Measurements from ENCODE around the gene NCKAP1. TPM values are rescaled to one million over a fixed set of nuclear protein-coding genes. Genes with fewer than 3 reads are reported as not detected.

NCKAP1 gene, protein sequence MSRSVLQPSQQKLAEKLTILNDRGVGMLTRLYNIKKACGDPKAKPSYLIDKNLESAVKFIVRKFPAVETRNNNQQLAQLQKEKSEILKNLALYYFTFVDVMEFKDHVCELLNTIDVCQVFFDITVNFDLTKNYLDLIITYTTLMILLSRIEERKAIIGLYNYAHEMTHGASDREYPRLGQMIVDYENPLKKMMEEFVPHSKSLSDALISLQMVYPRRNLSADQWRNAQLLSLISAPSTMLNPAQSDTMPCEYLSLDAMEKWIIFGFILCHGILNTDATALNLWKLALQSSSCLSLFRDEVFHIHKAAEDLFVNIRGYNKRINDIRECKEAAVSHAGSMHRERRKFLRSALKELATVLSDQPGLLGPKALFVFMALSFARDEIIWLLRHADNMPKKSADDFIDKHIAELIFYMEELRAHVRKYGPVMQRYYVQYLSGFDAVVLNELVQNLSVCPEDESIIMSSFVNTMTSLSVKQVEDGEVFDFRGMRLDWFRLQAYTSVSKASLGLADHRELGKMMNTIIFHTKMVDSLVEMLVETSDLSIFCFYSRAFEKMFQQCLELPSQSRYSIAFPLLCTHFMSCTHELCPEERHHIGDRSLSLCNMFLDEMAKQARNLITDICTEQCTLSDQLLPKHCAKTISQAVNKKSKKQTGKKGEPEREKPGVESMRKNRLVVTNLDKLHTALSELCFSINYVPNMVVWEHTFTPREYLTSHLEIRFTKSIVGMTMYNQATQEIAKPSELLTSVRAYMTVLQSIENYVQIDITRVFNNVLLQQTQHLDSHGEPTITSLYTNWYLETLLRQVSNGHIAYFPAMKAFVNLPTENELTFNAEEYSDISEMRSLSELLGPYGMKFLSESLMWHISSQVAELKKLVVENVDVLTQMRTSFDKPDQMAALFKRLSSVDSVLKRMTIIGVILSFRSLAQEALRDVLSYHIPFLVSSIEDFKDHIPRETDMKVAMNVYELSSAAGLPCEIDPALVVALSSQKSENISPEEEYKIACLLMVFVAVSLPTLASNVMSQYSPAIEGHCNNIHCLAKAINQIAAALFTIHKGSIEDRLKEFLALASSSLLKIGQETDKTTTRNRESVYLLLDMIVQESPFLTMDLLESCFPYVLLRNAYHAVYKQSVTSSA
- total RNA-seq (121 and 130 TPM in 2 replicates), polyA plus RNA-seq (46.8 and 49.4 TPM in 2 replicates), polyA minus RNA-seq (84.8 and 95.2 TPM in 2 replicates), Bru-seq, nascent RNA (percentile 97 among the genes with signal in this experiment), BruChase-seq, experiment 1, labeled RNA remaining after a 6-hour chase (percentile 94 among the genes with signal in this experiment), BruChase-seq, experiment 2, labeled RNA remaining after a 2-hour chase (percentile 93 among the genes with signal in this experiment)
- polyA plus RNA-seq (2011; cell fraction: cytosol; rRNA removed), result 102 and 105 TPM in 2 replicates
- 85.7 and 104 TPM in 2 replicates for polyA plus RNA-seq (2011; cell fraction: nucleus; rRNA removed)
- polyA plus RNA-seq (2012), result 99.2 and 118 TPM in 2 replicates
- 37.5 TPM for polyA minus RNA-seq (2011; cell fraction: cytosol; rRNA and poly(A)+ RNA removed)
- 124 and 190 TPM in 2 replicates for polyA minus RNA-seq (2011; cell fraction: nucleus; rRNA and poly(A)+ RNA removed)
- long read RNA-seq, full-length matches to known transcripts, result 56 of 81 reads
- long read RNA-seq, partial matches to known transcripts, result 17 of 81 reads
- long read RNA-seq, other reads (novel, unspliced or antisense), result 8 of 81 reads

DNA sequence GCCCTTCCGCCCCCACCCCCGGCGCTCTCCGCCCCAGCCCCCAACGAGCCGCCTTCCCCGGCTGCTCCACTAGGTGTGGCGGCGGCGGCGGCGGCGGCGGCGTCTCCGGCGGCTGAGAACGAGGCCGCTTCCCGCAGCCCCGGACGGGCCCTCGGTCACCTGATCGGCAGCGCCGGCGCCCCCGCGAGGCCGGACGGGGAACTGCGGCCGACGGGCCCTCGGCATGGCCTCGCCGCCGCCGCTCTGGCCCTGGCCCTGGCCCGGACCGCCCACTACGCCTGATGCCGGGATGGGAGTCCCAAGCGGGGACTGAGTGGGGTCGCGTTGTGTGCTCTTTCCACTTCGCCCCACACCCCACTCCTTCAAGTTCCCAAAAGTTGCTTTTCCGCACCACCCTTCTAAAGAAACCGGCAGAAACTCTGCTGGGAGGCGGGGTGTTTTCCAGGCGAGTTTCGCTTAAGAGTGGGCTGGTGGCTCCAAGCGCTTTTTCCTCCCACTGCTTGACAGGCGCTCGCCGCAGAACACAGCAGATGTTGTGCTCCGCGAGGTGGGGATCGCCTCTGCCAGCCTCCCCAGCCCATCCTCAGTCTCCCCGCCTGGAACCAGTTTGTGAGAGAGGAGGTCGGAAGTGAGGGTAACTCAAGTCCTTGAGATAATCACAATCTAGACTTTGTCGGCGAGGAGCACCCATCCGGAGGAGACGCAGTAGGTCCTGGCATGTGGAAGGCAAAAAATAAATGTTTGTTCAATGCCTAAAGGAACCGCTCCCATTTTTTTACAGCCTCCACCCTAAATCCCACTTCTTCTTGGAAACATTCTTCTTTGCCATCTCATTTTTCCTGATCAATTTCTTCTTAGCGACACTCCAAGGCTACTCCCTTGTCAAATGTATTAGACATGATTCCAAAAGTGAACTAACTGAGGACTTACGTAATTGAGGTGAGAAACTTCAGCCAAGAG lies at the start of gene NCKAP1:
Gene NCKAP1 (minus strand): TSS at position 117 of the 960 bp plus-strand sequence. CDS start 358 bp downstream, outside the sequence.
- dilution Hi-C loops (cut with MboI; ENCODE audit: extremely low pct_ligation_motif_present, low sequenced_read_pairs), result no loop called here
- peaks cover 5 to 7% of the 10 kb centered on the region in 2 experiments for H3K27me3 ChIP-seq (ENCODE audit: control insufficient read depth in 2 of 2, insufficient read depth in 2 of 2, low read length in 2 of 2)
- peaks cover 22% of the 10 kb centered on the region for H4K20me1 ChIP-seq (replicated peaks; ENCODE audit: control insufficient read depth, extremely low read depth, insufficient read depth, low read length)
- intact Hi-C loops (cut with micrococcal nuclease), result loop anchor here (1.0 to 5.0 kb wide), 3 partner anchors 40 to 851 kb away; partner anchors contain the start of genes DUSP19 and NUP35
- H3K9me1 ChIP-seq (replicated peaks; ENCODE audit: control insufficient read depth, extremely low read depth, insufficient read depth, low read length), result no peaks in the 10 kb centered on the region
- DNase-seq (ENCODE audit: low read depth, low spot score) (peak; percentile 88), FAIRE-seq (peak; percentile 82)
- peak within 1 kb of the TSS; percentile 95 for H3K9ac ChIP-seq (replicated peaks; ENCODE audit: extremely low read depth, insufficient read depth, low read length)
- peak within 1 kb of the TSS; percentile 99 for H2AFZ ChIP-seq (ENCODE audit: low read depth, low read length)
- H3K4me2 ChIP-seq (ENCODE audit: insufficient read depth, low read length), result peak within 1 kb of the TSS; percentile 94
- CTCF ChIA-PET, result interaction anchor here (1.0 to 1.4 kb wide), 3 partner anchors 25 to 43 kb away, joined by 3 to 4 read pairs (median 3); no protein-coding TSS in a partner anchor
- peaks cover 44% of the 10 kb centered on the region for H3K79me2 ChIP-seq (ENCODE audit: control insufficient read depth, insufficient read depth, low read length)
- no TSS peak for BruUV-seq (replicated peaks)
- H3K36me3 ChIP-seq (ENCODE audit: control insufficient read depth in 2 of 2, extremely low read depth in 1 of 2, insufficient read depth in 2 of 2, low read length in 2 of 2), result no peaks in the 10 kb centered on the region
- peaks cover 28% of the 10 kb centered on the region for H3K4me1 ChIP-seq (ENCODE audit: control insufficient read depth, extremely low read depth, insufficient read depth, low read length)
- peak within 1 kb of the TSS; percentile 86 to 99 (median 98) for H3K4me3 ChIP-seq (replicated peaks in 1 of 3; ENCODE audit: insufficient read depth in 1 of 3, low read depth in 1 of 3, low read length in 3 of 3)
- peak within 1 kb of the TSS; percentile 91 for H3K27ac ChIP-seq (ENCODE audit: insufficient read depth, low read depth, low read length)
- POLR2A ChIA-PET, result no interaction called here
- TF ChIP-seq, protein P1, sequence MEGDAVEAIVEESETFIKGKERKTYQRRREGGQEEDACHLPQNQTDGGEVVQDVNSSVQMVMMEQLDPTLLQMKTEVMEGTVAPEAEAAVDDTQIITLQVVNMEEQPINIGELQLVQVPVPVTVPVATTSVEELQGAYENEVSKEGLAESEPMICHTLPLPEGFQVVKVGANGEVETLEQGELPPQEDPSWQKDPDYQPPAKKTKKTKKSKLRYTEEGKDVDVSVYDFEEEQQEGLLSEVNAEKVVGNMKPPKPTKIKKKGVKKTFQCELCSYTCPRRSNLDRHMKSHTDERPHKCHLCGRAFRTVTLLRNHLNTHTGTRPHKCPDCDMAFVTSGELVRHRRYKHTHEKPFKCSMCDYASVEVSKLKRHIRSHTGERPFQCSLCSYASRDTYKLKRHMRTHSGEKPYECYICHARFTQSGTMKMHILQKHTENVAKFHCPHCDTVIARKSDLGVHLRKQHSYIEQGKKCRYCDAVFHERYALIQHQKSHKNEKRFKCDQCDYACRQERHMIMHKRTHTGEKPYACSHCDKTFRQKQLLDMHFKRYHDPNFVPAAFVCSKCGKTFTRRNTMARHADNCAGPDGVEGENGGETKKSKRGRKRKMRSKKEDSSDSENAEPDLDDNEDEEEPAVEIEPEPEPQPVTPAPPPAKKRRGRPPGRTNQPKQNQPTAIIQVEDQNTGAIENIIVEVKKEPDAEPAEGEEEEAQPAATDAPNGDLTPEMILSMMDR (IDR thresholded peaks at IDR 0.05; ENCODE audit: extremely low read depth in 1 of 2, insufficient read depth in 1 of 2, low read depth in 1 of 2, low read length in 2 of 2), result peak; percentile 68 to 83
- TF ChIP-seq, protein P2, sequence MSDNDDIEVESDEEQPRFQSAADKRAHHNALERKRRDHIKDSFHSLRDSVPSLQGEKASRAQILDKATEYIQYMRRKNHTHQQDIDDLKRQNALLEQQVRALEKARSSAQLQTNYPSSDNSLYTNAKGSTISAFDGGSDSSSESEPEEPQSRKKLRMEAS (IDR thresholded peaks at IDR 0.05; ENCODE audit: insufficient read depth, insufficient read length), result no peak
- TF ChIP-seq EZH2 (IDR thresholded peaks at IDR 0.05; ENCODE audit: borderline replicate concordance, low read depth, low read length, severe bottlenecking) (no peak), JUN (IDR thresholded peaks at IDR 0.05; ENCODE audit: borderline replicate concordance, insufficient read depth, insufficient read length, low read depth) (no peak), MYC (IDR thresholded peaks at IDR 0.05; ENCODE audit: low read depth, low read length) (no peak), POLR2AphosphoS5 (IDR thresholded peaks at IDR 0.05; ENCODE audit: insufficient read depth, low read depth, low read length) (peak; percentile 48)
- no peaks in the 10 kb centered on the region for H3K9me3 ChIP-seq (replicated peaks; ENCODE audit: control insufficient read depth, insufficient read depth, low read length)

All from endothelial cell of umbilical vein (primary cell).